Measurements from ENCODE around the gene MN1. TPM values are rescaled to one million over a fixed set of nuclear protein-coding genes. Genes with fewer than 3 reads are reported as not detected.

MN1 gene
- total and polyA plus RNA-seq, 2 experiments from 2014 or later = 1.0 to 6.8 TPM

- Mint-ChIP-seq H3K27ac (no peak overlapping the region), H3K27me3 (ENCODE audit: insufficient read depth, low read depth, poor library complexity) (peaks cover 3% of the 10 kb centered on the region), H3K9me3 (no peaks in the 10 kb centered on the region; the same call in 2 of the 3 replicates), H3K36me3 (ENCODE audit: low read depth) (no peaks in the 10 kb centered on the region), H3K4me3 (no peak overlapping the region), H3K4me1 (peaks cover 10% of the 10 kb centered on the region; the same call in 2 of the 3 replicates)
- DNase-seq (ENCODE audit: low spot score) (no peak), ATAC-seq (no peak)
- Histone ChIP-seq H3F3A (replicated peaks; ENCODE audit: low read depth) (0 out of 2 replicates have a peak, but pooled peaks cover 6% of the 10 kb centered on the region), H3K79me2 (replicated peaks; ENCODE audit: insufficient read depth) (no peaks in the 10 kb centered on the region), H3K9me2 (ENCODE audit: insufficient read depth) (no peaks in the 10 kb centered on the region; the same call in 1 of the 2 replicates), H3K27me3 (ENCODE audit: insufficient read depth) (no peaks in the 10 kb centered on the region), H3K4me1 (ENCODE audit: insufficient read depth) (peaks cover 1% of the 10 kb centered on the region; the same call in 1 of the 2 replicates), H4K20me1 (replicated peaks; ENCODE audit: insufficient read depth) (no peaks in the 10 kb centered on the region), H2AFZ (no peak overlapping the region), H3K27ac (ENCODE audit: low read depth) (no peak overlapping the region), H3K36me3 (ENCODE audit: insufficient read depth) (no peaks in the 10 kb centered on the region), H3K4me3 (no peak overlapping the region), H3K4me2 (no peak overlapping the region)
- TF ChIP-seq ZNF462 (CRISPR knock-in tag; IDR thresholded peaks at IDR 0.05) (no peak), EZH2phosphoT487 (IDR thresholded peaks at IDR 0.05; ENCODE audit: unreplicated experiment) (no peak), POLR2AphosphoS5 (IDR thresholded peaks at IDR 0.05; ENCODE audit: low read depth) (no peak), ETS1 (IDR thresholded peaks at IDR 0.05) (no peak), JUNB (IDR thresholded peaks at IDR 0.05; ENCODE audit: unreplicated experiment) (no peak), EZH2 (IDR thresholded peaks at IDR 0.05; ENCODE audit: low read depth, unreplicated experiment) (no peak), CREB1 (CRISPR knock-in tag; IDR thresholded peaks at IDR 0.05; ENCODE audit: low read depth) (no peak), CTCF (conservative IDR thresholded peaks at IDR 0.05; ENCODE audit: low read depth in 2 of 2) (no peak), STAT1 (IDR thresholded peaks at IDR 0.05; ENCODE audit: unreplicated experiment) (no peak), NANOG (IDR thresholded peaks at IDR 0.05; ENCODE audit: borderline replicate concordance) (no peak), ZNF331 (CRISPR knock-in tag; IDR thresholded peaks at IDR 0.05; ENCODE audit: low read depth) (no peak), ZNF114 (CRISPR knock-in tag; IDR thresholded peaks at IDR 0.05) (no peak)
- TF ChIP-seq, protein P1, sequence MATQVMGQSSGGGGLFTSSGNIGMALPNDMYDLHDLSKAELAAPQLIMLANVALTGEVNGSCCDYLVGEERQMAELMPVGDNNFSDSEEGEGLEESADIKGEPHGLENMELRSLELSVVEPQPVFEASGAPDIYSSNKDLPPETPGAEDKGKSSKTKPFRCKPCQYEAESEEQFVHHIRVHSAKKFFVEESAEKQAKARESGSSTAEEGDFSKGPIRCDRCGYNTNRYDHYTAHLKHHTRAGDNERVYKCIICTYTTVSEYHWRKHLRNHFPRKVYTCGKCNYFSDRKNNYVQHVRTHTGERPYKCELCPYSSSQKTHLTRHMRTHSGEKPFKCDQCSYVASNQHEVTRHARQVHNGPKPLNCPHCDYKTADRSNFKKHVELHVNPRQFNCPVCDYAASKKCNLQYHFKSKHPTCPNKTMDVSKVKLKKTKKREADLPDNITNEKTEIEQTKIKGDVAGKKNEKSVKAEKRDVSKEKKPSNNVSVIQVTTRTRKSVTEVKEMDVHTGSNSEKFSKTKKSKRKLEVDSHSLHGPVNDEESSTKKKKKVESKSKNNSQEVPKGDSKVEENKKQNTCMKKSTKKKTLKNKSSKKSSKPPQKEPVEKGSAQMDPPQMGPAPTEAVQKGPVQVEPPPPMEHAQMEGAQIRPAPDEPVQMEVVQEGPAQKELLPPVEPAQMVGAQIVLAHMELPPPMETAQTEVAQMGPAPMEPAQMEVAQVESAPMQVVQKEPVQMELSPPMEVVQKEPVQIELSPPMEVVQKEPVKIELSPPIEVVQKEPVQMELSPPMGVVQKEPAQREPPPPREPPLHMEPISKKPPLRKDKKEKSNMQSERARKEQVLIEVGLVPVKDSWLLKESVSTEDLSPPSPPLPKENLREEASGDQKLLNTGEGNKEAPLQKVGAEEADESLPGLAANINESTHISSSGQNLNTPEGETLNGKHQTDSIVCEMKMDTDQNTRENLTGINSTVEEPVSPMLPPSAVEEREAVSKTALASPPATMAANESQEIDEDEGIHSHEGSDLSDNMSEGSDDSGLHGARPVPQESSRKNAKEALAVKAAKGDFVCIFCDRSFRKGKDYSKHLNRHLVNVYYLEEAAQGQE (IDR thresholded peaks at IDR 0.05; ENCODE audit: unreplicated experiment) = no peak
These were observed 14.4 kb upstream of the MN1 start for GRCh38 chr22:27815826-27816530.
